HT1080 (cell line): ENCODE data around the gene COL15A1. TPM values are rescaled to one million over a fixed set of nuclear protein-coding genes. Genes with fewer than 3 reads are reported as not detected.
"Not testable (repeated sequence)": the region's sequence is repeated elsewhere in the genome, so short reads cannot be mapped to it uniquely, and the experiment has no call there.

Experiments
- DNase-seq: peaks from one replicate; pipeline ENCODE4 v3.0.0-alpha.2; 2015; ENCODE audit warnings: low read depth
- total RNA-seq: library from RNA; depleted of rRNA; stranded (reverse); fragments of >200 nt; shearing (Covaris generic); gene quantifications from 2 replicates; pipeline ENCODE4 v1.2.3, GENCODE V29; 2014

Gene COL15A1
- total RNA-seq, 1 experiment from 2014 or later = 0.14 TPM

- DNase-seq = not testable (repeated sequence)
Measured at GRCh38 chr9:99010393-99010792, 66.7 kb downstream of the COL15A1 start.

GRCh38 chr9:99011161-99011709 lies 67.5 kb downstream of the COL15A1 start:
- no peak for DNase-seq

- DNase-seq = peak; percentile 58
Measured at GRCh38 chr9:99012957-99013512, 69.3 kb downstream of the COL15A1 start.

GRCh38 chr9:99013550-99013949 lies 69.8 kb downstream of the COL15A1 start:
- DNase-seq = no peak

GRCh38 chr9:99015448-99015847 lies 71.7 kb downstream of the COL15A1 start:
- DNase-seq = no peak

GRCh38 chr9:99015890-99016289 lies 72.2 kb downstream of the COL15A1 start:
- DNase-seq = no peak

GRCh38 chr9:99016681-99017387 lies 73.1 kb downstream of the COL15A1 start:
- DNase-seq = no peak

- DNase-seq = no peak
Measured at GRCh38 chr9:99018653-99019052, 74.9 kb downstream of the COL15A1 start.

- peak; percentile 92 for DNase-seq
Measured at GRCh38 chr9:99019510-99020331, 76.0 kb downstream of the COL15A1 start.

- DNase-seq = no peak
Measured at GRCh38 chr9:99020786-99021436, 77.2 kb downstream of the COL15A1 start.

GRCh38 chr9:99021512-99021911 lies 77.8 kb downstream of the COL15A1 start:
- DNase-seq = no peak

- DNase-seq = no peak
Measured at GRCh38 chr9:99023231-99023630, 79.5 kb downstream of the COL15A1 start.

GRCh38 chr9:99023831-99024230 lies 80.1 kb downstream of the COL15A1 start:
- DNase-seq = no peak

- no peak for DNase-seq
Measured at GRCh38 chr9:99024959-99025358, 81.3 kb downstream of the COL15A1 start.

GRCh38 chr9:99025616-99026270 lies 82.0 kb downstream of the COL15A1 start:
- DNase-seq = no peak

GRCh38 chr9:99026271-99026955 lies 82.7 kb downstream of the COL15A1 start:
- DNase-seq = no peak

GRCh38 chr9:99026956-99027298 lies 83.2 kb downstream of the COL15A1 start:
- DNase-seq = no peak

GRCh38 chr9:99027443-99027842 lies 83.7 kb downstream of the COL15A1 start:
- DNase-seq = no peak

GRCh38 chr9:99029083-99029645 lies 85.5 kb downstream of the COL15A1 start:
- no peak for DNase-seq

- DNase-seq = no peak
Measured at GRCh38 chr9:99030092-99030511, 86.4 kb downstream of the COL15A1 start.
